ENCODE data around the gene PDHB. TPM values are rescaled to one million over a fixed set of nuclear protein-coding genes. Genes with fewer than 3 reads are reported as not detected.

PDHB gene
- total and polyA plus RNA-seq, 4 donors, result 47.8 to 92.1 (median 60.6) TPM

GRCh38 chr3:58466899-58467563, 33.4 kb upstream of the PDHB start:
- Histone ChIP-seq H3K36me3 (ENCODE audit: control insufficient read depth in 4 of 4, insufficient read depth in 3 of 4, low read depth in 1 of 4, low read length in 3 of 4) (no peaks in the 10 kb centered on the region), H3K9me3 (ENCODE audit: control insufficient read depth in 4 of 4, low read length in 3 of 4) (no peaks in the 10 kb centered on the region), H3K27me3 (ENCODE audit: control insufficient read depth in 4 of 4, insufficient read depth in 4 of 4, low read length in 3 of 4) (no peaks in the 10 kb centered on the region), H3K4me3 (ENCODE audit: low read depth in 1 of 3, low read length in 3 of 3) (no peak overlapping the region), H3K9ac (ENCODE audit: low read depth in 1 of 2, low read length in 2 of 2) (no peak overlapping the region), H3K4me1 (ENCODE audit: control insufficient read depth in 4 of 4, insufficient read depth in 4 of 4, low read length in 3 of 4) (peaks cover 13 to 30% (median 24%) of the 10 kb centered on the region in 4 donors), H3K27ac (ENCODE audit: low read depth in 1 of 2, low read length in 2 of 2) (no peak overlapping the region)
- no peak for DNase-seq (ENCODE audit: low spot score)
- TF ChIP-seq RXRA (IDR thresholded peaks at IDR 0.05) (peak in 1 of 2 donors; percentile 41), ZBTB33 (IDR thresholded peaks at IDR 0.05) (no peak), HNF4A (conservative IDR thresholded peaks at IDR 0.05) (peak; percentile 42 to 56), YY1 (IDR thresholded peaks at IDR 0.05) (no peak), JUND (IDR thresholded peaks at IDR 0.05) (no peak), MAX (IDR thresholded peaks at IDR 0.05) (peak; percentile 48), ATF3 (IDR thresholded peaks at IDR 0.05) (no peak), CTCF (IDR thresholded peaks at IDR 0.05; ENCODE audit: low read depth, low read length, missing input control) (no peak), FOXA1 (IDR thresholded peaks at IDR 0.05) (no peak)
- WGBS, result 78% methylated on average over 4 of the region's 4 CpGs

- Histone ChIP-seq H3K36me3 (ENCODE audit: control insufficient read depth in 4 of 4, insufficient read depth in 3 of 4, low read depth in 1 of 4, low read length in 3 of 4) (no peaks in the 10 kb centered on the region), H3K27ac (ENCODE audit: low read depth in 1 of 2, low read length in 2 of 2) (no peak overlapping the region), H3K4me3 (ENCODE audit: low read depth in 1 of 3, low read length in 3 of 3) (no peak overlapping the region), H3K9me3 (ENCODE audit: control insufficient read depth in 4 of 4, low read length in 3 of 4) (no peaks in the 10 kb centered on the region), H3K27me3 (ENCODE audit: control insufficient read depth in 4 of 4, insufficient read depth in 4 of 4, low read length in 3 of 4) (no peaks in the 10 kb centered on the region), H3K4me1 (ENCODE audit: control insufficient read depth in 4 of 4, insufficient read depth in 4 of 4, low read length in 3 of 4) (peaks cover 0 to 14% (median 11%) of the 10 kb centered on the region in 4 donors), H3K9ac (ENCODE audit: low read depth in 1 of 2, low read length in 2 of 2) (no peak overlapping the region)
- DNase-seq (ENCODE audit: low spot score), result no peak
- TF ChIP-seq ATF3 (IDR thresholded peaks at IDR 0.05), result no peak
- TF ChIP-seq HNF4G (IDR thresholded peaks at IDR 0.05), result no peak
- TF ChIP-seq MAX (IDR thresholded peaks at IDR 0.05), result no peak
- no peak for TF ChIP-seq NR2F2 (IDR thresholded peaks at IDR 0.05)
- TF ChIP-seq REST (IDR thresholded peaks at IDR 0.05), result no peak
- TF ChIP-seq GABPA (IDR thresholded peaks at IDR 0.05 in 1 of 2, conservative IDR thresholded peaks at IDR 0.05 in 1 of 2), result no peak
- TF ChIP-seq FOXA2 (IDR thresholded peaks at IDR 0.05), result no peak
- no peak for TF ChIP-seq FOXA1 (IDR thresholded peaks at IDR 0.05)
- no peak for TF ChIP-seq EGR1 (IDR thresholded peaks at IDR 0.05; ENCODE audit: low read depth in 2 of 2)
- WGBS, result 77% methylated on average over 3 of the region's 3 CpGs
Observed at GRCh38 chr3:58464866-58465265, 31.2 kb upstream of the PDHB start.

All from liver (tissue), 9 donors.